H1 (cell line): ENCODE data around the gene C2CD4D. TPM values are rescaled to one million over a fixed set of nuclear protein-coding genes. Genes with fewer than 3 reads are reported as not detected.
A peak's percentile ranks its signal among the peaks of the same experiment; 100 is the strongest.

Experiments
- BACH1 ChIP-seq: IDR thresholded peaks from 2 replicates; pipeline ENCODE4 v1.6.1; 2012; ENCODE audit warnings: low read length, improper control_type of control experiment
- JUND ChIP-seq: IDR thresholded peaks from 2 replicates; pipeline ENCODE4 v1.6.1; 2011; ENCODE audit warnings: mild to moderate bottlenecking, improper control_type of control experiment, low read length
- MAFK ChIP-seq: IDR thresholded peaks from 2 replicates; pipeline ENCODE4 v1.6.1; 2012; ENCODE audit warnings: low read depth, mild to moderate bottlenecking, improper control_type of control experiment, low read length
- POU5F1 ChIP-seq: IDR thresholded peaks from 2 replicates; pipeline ENCODE4 v1.6.1; 2011; ENCODE audit warnings: low read depth, mild to moderate bottlenecking, low read length, moderate library complexity
- RFX5 ChIP-seq: IDR thresholded peaks from 2 replicates; pipeline ENCODE4 v1.6.1; 2011; ENCODE audit warnings: low read depth, low read length, improper control_type of control experiment, borderline replicate concordance
- SP2 ChIP-seq: IDR thresholded peaks from 2 replicates; pipeline ENCODE4 v1.6.1; 2012; ENCODE audit warnings: mild to moderate bottlenecking, low read length, inconsistent platforms
- TEAD4 ChIP-seq: IDR thresholded peaks from 2 replicates; pipeline ENCODE4 v1.6.1; 2012; ENCODE audit warnings: low read depth, low read length, inconsistent platforms, mixed read lengths
- polyA plus RNA-seq, 7 experiments: library from polyadenylated mRNA; depleted of rRNA in 3 of 7; stranded (reverse) in 5 of 7; unstranded in 2 of 7; fragments of >200 nt in 5 of 7; fragments of 200-250 nt in 2 of 7; gene quantifications; 1 replicate in 5 of 7; 2 replicates in 1 of 7; 4 replicates in 1 of 7; pipeline versions ENCODE4 v1.2.1 to v1.2.3, GENCODE V29; 2011 to 2013; ENCODE audit warnings: missing spikeins in 2 of 7, mixed read lengths in 2 of 7
- total RNA-seq: library from RNA; stranded (reverse); fragmentation: NEBNext Ultra II Directional; extraction: Animal tissue kit (Norgen Biotek cat#: 25700); gene quantifications from 2 replicates; pipeline ENCODE4 v1.2.1, GENCODE V29; 2021
- TF ChIP-seq, protein P1 (sequence below): fragments of 300-600 bp; sonication (generic); IDR thresholded peaks from 2 replicates; pipeline ENCODE4 v1.7.1; 2012; ENCODE audit warnings: low read length, moderate library complexity, mild to moderate bottlenecking, inconsistent platforms; ENCODE audit not compliant: insufficient replicate concordance
- TF ChIP-seq, protein P2 (sequence below): IDR thresholded peaks from 2 replicates; pipeline ENCODE4 v1.6.1; 2012; ENCODE audit warnings: inconsistent platforms

C2CD4D gene
- total and polyA plus RNA-seq, 2 of the 8 experiments (the other 6 are each of a cell fraction or from before 2014, with no cell fraction given), result 0.41 to 0.71 TPM

DNA sequence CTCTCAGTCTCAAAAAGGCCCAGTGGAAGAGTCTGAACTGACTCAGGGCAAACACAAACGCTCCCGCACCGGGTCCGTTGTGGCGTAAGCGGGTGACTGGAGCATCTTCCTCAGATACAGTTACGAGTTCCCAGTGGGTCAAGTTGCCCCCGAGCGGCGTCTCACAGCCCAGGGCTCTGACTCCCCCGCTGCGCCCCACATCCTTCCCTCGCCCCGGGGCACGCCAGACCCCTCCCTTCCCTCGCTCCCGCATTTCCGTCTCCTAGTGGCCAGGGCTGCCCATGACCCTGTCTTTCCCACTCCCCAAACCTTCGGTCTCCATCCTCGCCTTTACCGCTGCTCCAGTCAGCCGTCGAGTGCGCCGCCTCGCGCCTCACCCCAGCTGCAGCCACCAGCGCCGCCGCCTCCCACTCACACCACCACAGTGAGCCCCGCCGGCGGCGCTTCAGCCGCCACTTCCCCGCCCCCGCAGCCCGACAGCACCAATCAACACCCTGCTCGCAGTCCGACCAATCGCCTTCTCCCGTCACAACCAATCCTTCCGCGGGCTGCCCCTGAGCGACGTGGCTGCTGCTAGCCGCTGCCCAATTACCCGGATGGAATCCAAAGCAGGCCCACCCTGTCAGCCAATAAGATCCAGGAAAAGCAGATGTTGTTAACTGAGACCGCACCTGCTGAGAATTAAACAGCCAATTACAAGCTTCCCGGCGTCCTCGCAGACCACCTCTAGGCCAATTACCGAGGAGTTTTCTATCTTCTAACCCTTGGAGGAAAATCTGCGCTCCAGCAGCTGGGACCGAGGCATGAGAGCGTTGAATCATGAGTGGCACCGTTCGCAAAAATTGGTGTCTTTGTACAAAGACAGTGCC, 49.3 kb downstream of the C2CD4D start, which contains the start of gene TDRKH (continued):
- TF ChIP-seq, protein P1, sequence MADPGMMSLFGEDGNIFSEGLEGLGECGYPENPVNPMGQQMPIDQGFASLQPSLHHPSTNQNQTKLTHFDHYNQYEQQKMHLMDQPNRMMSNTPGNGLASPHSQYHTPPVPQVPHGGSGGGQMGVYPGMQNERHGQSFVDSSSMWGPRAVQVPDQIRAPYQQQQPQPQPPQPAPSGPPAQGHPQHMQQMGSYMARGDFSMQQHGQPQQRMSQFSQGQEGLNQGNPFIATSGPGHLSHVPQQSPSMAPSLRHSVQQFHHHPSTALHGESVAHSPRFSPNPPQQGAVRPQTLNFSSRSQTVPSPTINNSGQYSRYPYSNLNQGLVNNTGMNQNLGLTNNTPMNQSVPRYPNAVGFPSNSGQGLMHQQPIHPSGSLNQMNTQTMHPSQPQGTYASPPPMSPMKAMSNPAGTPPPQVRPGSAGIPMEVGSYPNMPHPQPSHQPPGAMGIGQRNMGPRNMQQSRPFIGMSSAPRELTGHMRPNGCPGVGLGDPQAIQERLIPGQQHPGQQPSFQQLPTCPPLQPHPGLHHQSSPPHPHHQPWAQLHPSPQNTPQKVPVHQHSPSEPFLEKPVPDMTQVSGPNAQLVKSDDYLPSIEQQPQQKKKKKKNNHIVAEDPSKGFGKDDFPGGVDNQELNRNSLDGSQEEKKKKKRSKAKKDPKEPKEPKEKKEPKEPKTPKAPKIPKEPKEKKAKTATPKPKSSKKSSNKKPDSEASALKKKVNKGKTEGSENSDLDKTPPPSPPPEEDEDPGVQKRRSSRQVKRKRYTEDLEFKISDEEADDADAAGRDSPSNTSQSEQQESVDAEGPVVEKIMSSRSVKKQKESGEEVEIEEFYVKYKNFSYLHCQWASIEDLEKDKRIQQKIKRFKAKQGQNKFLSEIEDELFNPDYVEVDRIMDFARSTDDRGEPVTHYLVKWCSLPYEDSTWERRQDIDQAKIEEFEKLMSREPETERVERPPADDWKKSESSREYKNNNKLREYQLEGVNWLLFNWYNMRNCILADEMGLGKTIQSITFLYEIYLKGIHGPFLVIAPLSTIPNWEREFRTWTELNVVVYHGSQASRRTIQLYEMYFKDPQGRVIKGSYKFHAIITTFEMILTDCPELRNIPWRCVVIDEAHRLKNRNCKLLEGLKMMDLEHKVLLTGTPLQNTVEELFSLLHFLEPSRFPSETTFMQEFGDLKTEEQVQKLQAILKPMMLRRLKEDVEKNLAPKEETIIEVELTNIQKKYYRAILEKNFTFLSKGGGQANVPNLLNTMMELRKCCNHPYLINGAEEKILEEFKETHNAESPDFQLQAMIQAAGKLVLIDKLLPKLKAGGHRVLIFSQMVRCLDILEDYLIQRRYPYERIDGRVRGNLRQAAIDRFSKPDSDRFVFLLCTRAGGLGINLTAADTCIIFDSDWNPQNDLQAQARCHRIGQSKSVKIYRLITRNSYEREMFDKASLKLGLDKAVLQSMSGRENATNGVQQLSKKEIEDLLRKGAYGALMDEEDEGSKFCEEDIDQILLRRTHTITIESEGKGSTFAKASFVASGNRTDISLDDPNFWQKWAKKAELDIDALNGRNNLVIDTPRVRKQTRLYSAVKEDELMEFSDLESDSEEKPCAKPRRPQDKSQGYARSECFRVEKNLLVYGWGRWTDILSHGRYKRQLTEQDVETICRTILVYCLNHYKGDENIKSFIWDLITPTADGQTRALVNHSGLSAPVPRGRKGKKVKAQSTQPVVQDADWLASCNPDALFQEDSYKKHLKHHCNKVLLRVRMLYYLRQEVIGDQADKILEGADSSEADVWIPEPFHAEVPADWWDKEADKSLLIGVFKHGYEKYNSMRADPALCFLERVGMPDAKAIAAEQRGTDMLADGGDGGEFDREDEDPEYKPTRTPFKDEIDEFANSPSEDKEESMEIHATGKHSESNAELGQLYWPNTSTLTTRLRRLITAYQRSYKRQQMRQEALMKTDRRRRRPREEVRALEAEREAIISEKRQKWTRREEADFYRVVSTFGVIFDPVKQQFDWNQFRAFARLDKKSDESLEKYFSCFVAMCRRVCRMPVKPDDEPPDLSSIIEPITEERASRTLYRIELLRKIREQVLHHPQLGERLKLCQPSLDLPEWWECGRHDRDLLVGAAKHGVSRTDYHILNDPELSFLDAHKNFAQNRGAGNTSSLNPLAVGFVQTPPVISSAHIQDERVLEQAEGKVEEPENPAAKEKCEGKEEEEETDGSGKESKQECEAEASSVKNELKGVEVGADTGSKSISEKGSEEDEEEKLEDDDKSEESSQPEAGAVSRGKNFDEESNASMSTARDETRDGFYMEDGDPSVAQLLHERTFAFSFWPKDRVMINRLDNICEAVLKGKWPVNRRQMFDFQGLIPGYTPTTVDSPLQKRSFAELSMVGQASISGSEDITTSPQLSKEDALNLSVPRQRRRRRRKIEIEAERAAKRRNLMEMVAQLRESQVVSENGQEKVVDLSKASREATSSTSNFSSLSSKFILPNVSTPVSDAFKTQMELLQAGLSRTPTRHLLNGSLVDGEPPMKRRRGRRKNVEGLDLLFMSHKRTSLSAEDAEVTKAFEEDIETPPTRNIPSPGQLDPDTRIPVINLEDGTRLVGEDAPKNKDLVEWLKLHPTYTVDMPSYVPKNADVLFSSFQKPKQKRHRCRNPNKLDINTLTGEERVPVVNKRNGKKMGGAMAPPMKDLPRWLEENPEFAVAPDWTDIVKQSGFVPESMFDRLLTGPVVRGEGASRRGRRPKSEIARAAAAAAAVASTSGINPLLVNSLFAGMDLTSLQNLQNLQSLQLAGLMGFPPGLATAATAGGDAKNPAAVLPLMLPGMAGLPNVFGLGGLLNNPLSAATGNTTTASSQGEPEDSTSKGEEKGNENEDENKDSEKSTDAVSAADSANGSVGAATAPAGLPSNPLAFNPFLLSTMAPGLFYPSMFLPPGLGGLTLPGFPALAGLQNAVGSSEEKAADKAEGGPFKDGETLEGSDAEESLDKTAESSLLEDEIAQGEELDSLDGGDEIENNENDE, result no peak
- TF ChIP-seq BACH1, result peak; percentile 55; the same call in 1 of the 2 replicates
- TF ChIP-seq RFX5, result no peak
- TF ChIP-seq, protein P2, sequence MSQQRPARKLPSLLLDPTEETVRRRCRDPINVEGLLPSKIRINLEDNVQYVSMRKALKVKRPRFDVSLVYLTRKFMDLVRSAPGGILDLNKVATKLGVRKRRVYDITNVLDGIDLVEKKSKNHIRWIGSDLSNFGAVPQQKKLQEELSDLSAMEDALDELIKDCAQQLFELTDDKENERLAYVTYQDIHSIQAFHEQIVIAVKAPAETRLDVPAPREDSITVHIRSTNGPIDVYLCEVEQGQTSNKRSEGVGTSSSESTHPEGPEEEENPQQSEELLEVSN, result peak; percentile 97
- TF ChIP-seq POU5F1, result no peak
- no peak for TF ChIP-seq MAFK
- peak; percentile 83 for TF ChIP-seq SP2
- TF ChIP-seq TEAD4, result no peak
- no peak for TF ChIP-seq JUND
